SK-N-SH (cell line): ENCODE data around the gene ARL3. TPM values are rescaled to one million over a fixed set of nuclear protein-coding genes. Genes with fewer than 3 reads are reported as not detected.

Experiments
- CTCF ChIA-PET: fragments of 300-600, 350-600 bp; formaldehyde crosslinking; extraction: SDS; loops from one replicate; lab custom pipeline; 2021; lab: Yijun Ruan, JAX
- POLR2A ChIA-PET: fragments of 350-600 bp; sonication (Branson Sonifier 250); formaldehyde crosslinking; extraction: SDS; loops from one replicate; lab custom pipeline; 2020; ENCODE audit warnings: antibody characterized with exemption, inconsistent platforms; lab: Yijun Ruan, JAX
- DNase-seq: peaks from one replicate; pipeline ENCODE4 v3.0.0; 2012
- H2AFZ ChIP-seq: fragments of 200-600 bp; sonication (generic); 2 replicates; pipeline ENCODE4 v1.8.1; 2016; ENCODE audit warnings: antibody characterized with exemption, mild to moderate bottlenecking, low read depth
- H3F3A ChIP-seq: fragments of 200-600 bp; sonication (generic); replicated peaks from 2 replicates; pipeline ENCODE3; 2016; ENCODE audit warnings: antibody characterized with exemption, mild to moderate bottlenecking; ENCODE audit not compliant: insufficient read depth
- H3K27ac ChIP-seq, 2 experiments: fragments of 200-500 bp in 1 of 2; fragments of 200-600 bp in 1 of 2; sonication (Bioruptor generic) in 1 of 2; sonication (generic), shearing (Covaris generic) in 1 of 2; 2 replicates each; pipeline versions ENCODE4 v1.5.1 to v1.6.1; 2014 to 2016; ENCODE audit warnings: low read depth in 2 of 2, inconsistent platforms in 1 of 2, low read length in 1 of 2, mild to moderate bottlenecking in 1 of 2, mixed read lengths in 1 of 2
- H3K27me3 ChIP-seq: fragments of 200-600 bp; sonication (generic), shearing (Covaris generic); 2 replicates; pipeline ENCODE4 v1.6.1; 2016; ENCODE audit warnings: mixed run types; ENCODE audit not compliant: insufficient read depth
- H3K36me3 ChIP-seq, 2 experiments: fragments of 200-500 bp in 1 of 2; fragments of 200-600 bp in 1 of 2; sonication (Bioruptor generic) in 1 of 2; sonication (generic) in 1 of 2; replicated peaks in 1 of 2; 2 replicates each; pipeline versions ENCODE3 to v1.5.1; 2014 to 2016; ENCODE audit warnings: low read length in 1 of 2, mild to moderate bottlenecking in 1 of 2; ENCODE audit not compliant: insufficient read depth in 2 of 2, control insufficient read depth in 1 of 2
- H3K4me1 ChIP-seq, 2 experiments: fragments of 200-500 bp in 1 of 2; fragments of 200-600 bp in 1 of 2; sonication (Bioruptor generic) in 1 of 2; sonication (generic), shearing (Covaris generic) in 1 of 2; 2 replicates each; pipeline versions ENCODE4 v1.5.1 to v1.6.1; 2014 to 2016; ENCODE audit warnings: low read depth in 1 of 2, low read length in 1 of 2, mixed run types in 1 of 2; ENCODE audit not compliant: insufficient read depth in 2 of 2, control insufficient read depth in 1 of 2
- H3K4me2 ChIP-seq: fragments of 200-600 bp; sonication (generic), shearing (Covaris generic); 2 replicates; pipeline ENCODE4 v1.6.1; 2017; ENCODE audit warnings: mixed run types
- H3K4me3 ChIP-seq, 2 experiments: fragments of 200-500 bp in 1 of 2; fragments of 200-600 bp in 1 of 2; sonication (Bioruptor generic) in 1 of 2; sonication (generic), shearing (Covaris generic) in 1 of 2; 2 replicates each; pipeline versions ENCODE4 v1.5.1 to v1.8.1; 2014 to 2016; ENCODE audit warnings: low read depth in 2 of 2, inconsistent platforms in 1 of 2, low read length in 1 of 2, mild to moderate bottlenecking in 1 of 2, mixed read lengths in 1 of 2, moderate library complexity in 1 of 2
- H3K79me2 ChIP-seq: fragments of 200-600 bp; sonication (generic); 2 replicates; pipeline ENCODE4 v1.8.1; 2017; ENCODE audit warnings: mild to moderate bottlenecking; ENCODE audit not compliant: insufficient read depth
- H3K9ac ChIP-seq: fragments of 200-600 bp; sonication (generic); 2 replicates; pipeline ENCODE4 v1.6.1; 2017; ENCODE audit warnings: mixed run types
- H3K9me2 ChIP-seq: fragments of 200-600 bp; sonication (generic); 2 replicates; pipeline ENCODE4 v1.6.1; 2017; ENCODE audit warnings: mixed run types
- H3K9me3 ChIP-seq: fragments of 200-600 bp; sonication (generic); 2 replicates; pipeline ENCODE4 v1.6.1; 2017; ENCODE audit warnings: mixed run types, mild to moderate bottlenecking, moderate library complexity
- H4K20me1 ChIP-seq: fragments of 200-600 bp; sonication (generic); 2 replicates; pipeline ENCODE4 v1.6.1; 2017; ENCODE audit warnings: mild to moderate bottlenecking, mixed run types; ENCODE audit not compliant: insufficient read depth
- CTCF ChIP-seq: fragments of 200-600 bp; sonication (generic); IDR thresholded peaks from 2 replicates; pipeline ENCODE4 v1.6.1; 2017; ENCODE audit warnings: antibody characterized with exemption, mild to moderate bottlenecking, moderate library complexity
- EZH2phosphoT487 ChIP-seq: fragments of 200-600 bp; sonication (generic); IDR thresholded peaks from 2 replicates; pipeline ENCODE4 v1.6.1; 2017; ENCODE audit warnings: low read depth, mixed run types, mild to moderate bottlenecking, antibody characterized with exemption, moderate library complexity, borderline replicate concordance
- FOXM1 ChIP-seq: IDR thresholded peaks from 2 replicates; pipeline ENCODE4 v1.4.0; 2012; ENCODE audit warnings: low read depth, mild to moderate bottlenecking
- GATA2 ChIP-seq: sonication (generic); formaldehyde crosslinking; IDR thresholded peaks from 2 replicates; pipeline ENCODE4 v1.5.0; 2020; ENCODE audit warnings: mild to moderate bottlenecking, missing genetic modification reagents
- JUND ChIP-seq: IDR thresholded peaks from 2 replicates; pipeline ENCODE4 v1.4.0; 2012
- MAX ChIP-seq: IDR thresholded peaks from 2 replicates; pipeline ENCODE4 v1.4.0; 2012; ENCODE audit warnings: low read depth
- MEF2A ChIP-seq: IDR thresholded peaks from 2 replicates; pipeline ENCODE4 v1.4.0; 2012; ENCODE audit warnings: low read depth, borderline replicate concordance
- PBX3 ChIP-seq: IDR thresholded peaks from 2 replicates; pipeline ENCODE4; 2012
- RAD21 ChIP-seq: IDR thresholded peaks from 2 replicates; pipeline ENCODE4 v1.6.1; 2012; ENCODE audit warnings: mild to moderate bottlenecking, low read length
- REST ChIP-seq: IDR thresholded peaks from 2 replicates; pipeline ENCODE4 v1.6.1; 2012; ENCODE audit warnings: mild to moderate bottlenecking, low read depth, low read length, moderate library complexity
- RFX5 ChIP-seq: IDR thresholded peaks from 2 replicates; pipeline ENCODE4 v1.6.1; 2012; ENCODE audit warnings: mild to moderate bottlenecking, improper control_type of control experiment, low read length
- RXRA ChIP-seq: IDR thresholded peaks from 2 replicates; pipeline ENCODE4 v1.4.0; 2012; ENCODE audit warnings: low read depth, mild to moderate bottlenecking, borderline replicate concordance
- SMC3 ChIP-seq: IDR thresholded peaks from 2 replicates; pipeline ENCODE4 v1.6.1; 2012; ENCODE audit warnings: low read depth, low read length, improper control_type of control experiment
- ZBTB33 ChIP-seq: IDR thresholded peaks from 2 replicates; pipeline ENCODE4 v1.4.0; 2012; ENCODE audit warnings: low read depth, borderline replicate concordance
- WGBS: methylation state at CpG from one replicate; pipeline ENCODE4 v1.1.6; 2017; ENCODE audit warnings: low lambda C conversion rate; 5-methylcytosine and 5-hydroxymethylcytosine counted together
- polyA plus RNA-seq, 3 experiments: library from polyadenylated mRNA; depleted of rRNA; stranded (reverse); fragments of >200 nt; gene quantifications; 2 replicates each; pipeline ENCODE4 v1.2.3, GENCODE V29; 2012

ARL3 gene
- polyA plus RNA-seq, 1 of the 3 experiments (the other 2 are of a cell fraction), result 11.2 TPM

GRCh38 chr10:102753718-102754117 lies 39.5 kb upstream of the ARL3 start:
- TF ChIP-seq MEF2A (no peak), RXRA (no peak), SMC3 (no peak), GATA2 (CRISPR knock-in tag) (no peak), RFX5 (no peak), REST (no peak), ZBTB33 (no peak), JUND (no peak)
- DNase-seq, result no peak
- H2AFZ ChIP-seq, result no peak overlapping the region
- POLR2A ChIA-PET, result no interaction called here
- no peak overlapping the region for H3K4me3 ChIP-seq
- H4K20me1 ChIP-seq, result peaks cover 42% of the 10 kb centered on the region
- WGBS, result 89% methylated on average over 1 of the region's 1 CpG
- peaks cover 12% of the 10 kb centered on the region for H3F3A ChIP-seq
- no peak overlapping the region for H3K9ac ChIP-seq
- CTCF ChIA-PET, result interaction anchor here (0.9 to 2.0 kb wide), 10 partner anchors 9 to 148 kb away, joined by 3 to 13 read pairs (median 5); partner anchors contain the start of gene WBP1L
- H3K4me2 ChIP-seq, result peak overlapping the region; percentile 32; the same call in 1 of the 2 replicates
- H3K36me3 ChIP-seq, result no peaks in the 10 kb centered on the region
- peaks cover 2 to 7% of the 10 kb centered on the region in 2 experiments; a peak in 1 of 4 replicates for H3K4me1 ChIP-seq
- H3K27me3 ChIP-seq, result no peaks in the 10 kb centered on the region
- H3K27ac ChIP-seq, result peak overlapping the region in 1 of 2 experiments; percentile 34; a peak in 1 of 4 replicates
- peaks cover 85% of the 10 kb centered on the region for H3K79me2 ChIP-seq
- no peaks in the 10 kb centered on the region for H3K9me3 ChIP-seq
- no peaks in the 10 kb centered on the region for H3K9me2 ChIP-seq

- H3K9me3 ChIP-seq, result no peaks in the 10 kb centered on the region
- H3K27ac ChIP-seq, result peak overlapping the region in 1 of 2 experiments; percentile 34; a peak in 1 of 4 replicates
- H4K20me1 ChIP-seq, result peaks cover 47% of the 10 kb centered on the region
- H3F3A ChIP-seq, result peaks cover 12% of the 10 kb centered on the region
- peaks cover 2 to 7% of the 10 kb centered on the region in 2 experiments; a peak in 1 of 4 replicates for H3K4me1 ChIP-seq
- no peaks in the 10 kb centered on the region for H3K36me3 ChIP-seq
- H3K4me3 ChIP-seq, result no peak overlapping the region
- TF ChIP-seq RAD21 (peak; percentile 68), SMC3 (peak; percentile 50; the same call in 1 of the 2 replicates), EZH2phosphoT487 (no peak), FOXM1 (no peak), RFX5 (no peak), CTCF (peak; percentile 71), MAX (no peak), PBX3 (no peak)
- TF ChIP-seq, all 33 proteins: peak for 3
- WGBS, result 89% methylated on average over 3 of the region's 4 CpGs
- Histone ChIP-seq H3K79me2 (peaks cover 91% of the 10 kb centered on the region), H3K27me3 (no peaks in the 10 kb centered on the region), H3K9ac (no peak overlapping the region), H3K4me2 (peak overlapping the region; percentile 32; the same call in 1 of the 2 replicates), H2AFZ (no peak overlapping the region), H3K9me2 (no peaks in the 10 kb centered on the region)
- ChIA-PET POLR2A (no interaction called here), CTCF (interaction anchor here (0.8 to 2.0 kb wide), 12 partner anchors 8 to 149 kb away, joined by 3 to 13 read pairs (median 4); partner anchors contain the start of gene WBP1L)
- DNase-seq, result peak; percentile 49
These were observed 38.9 kb upstream of the ARL3 start for GRCh38 chr10:102752934-102753664.
